ENCODE data around the gene FADS1.

GRCh38 chr11:61771985-61772455, 44.8 kb downstream of the FADS1 start:
- TF ChIP-seq RAD21 (IDR thresholded peaks at IDR 0.05 in 1 of 2, conservative IDR thresholded peaks at IDR 0.05 in 1 of 2; ENCODE audit: low read depth in 2 of 2, low read length in 2 of 2) (no peak), CTCF (IDR thresholded peaks at IDR 0.05; ENCODE audit: control extremely low read depth in 1 of 3, insufficient read depth in 1 of 3, low read depth in 1 of 3, low read length in 3 of 3) (no peak), EZH2 (IDR thresholded peaks at IDR 0.05; ENCODE audit: low read depth, low read length, severe bottlenecking) (no peak), USF2 (IDR thresholded peaks at IDR 0.05; ENCODE audit: low read length) (no peak), SRF (IDR thresholded peaks at IDR 0.05; ENCODE audit: low read depth, low read length) (0 out of 2 replicates have a peak, but pooled peaks have one; percentile 3), FOSL1 (IDR thresholded peaks at IDR 0.05; ENCODE audit: insufficient read depth, low read depth, low read length) (no peak), POLR2A (IDR thresholded peaks at IDR 0.05; ENCODE audit: control extremely low read depth in 1 of 2, low read depth in 2 of 2, low read length in 2 of 2) (no peak), CHD2 (IDR thresholded peaks at IDR 0.05; ENCODE audit: low read length) (no peak), JUN (IDR thresholded peaks at IDR 0.05; ENCODE audit: low read depth, low read length) (no peak), GTF2F1 (IDR thresholded peaks at IDR 0.05; ENCODE audit: borderline replicate concordance, low read depth, low read length) (no peak), KDM1A (IDR thresholded peaks at IDR 0.05; ENCODE audit: borderline replicate concordance, low read length) (no peak)
